ENCODE data around the gene MAPK4.

The MAPK4 gene

GRCh38 chr18:50622865-50623393, 63.0 kb downstream of the MAPK4 start:
- no peak overlapping the region for H3K27ac ChIP-seq (ENCODE audit: low read length)
- no peaks in the 10 kb centered on the region for H3K9me3 ChIP-seq (ENCODE audit: control insufficient read depth, insufficient read depth, low read length)
- no peaks in the 10 kb centered on the region for H3K36me3 ChIP-seq (ENCODE audit: control insufficient read depth, insufficient read depth, low read length)
- no peak overlapping the region for H3K4me3 ChIP-seq (ENCODE audit: low read length)
- no peaks in the 10 kb centered on the region for H3K27me3 ChIP-seq (ENCODE audit: control insufficient read depth, insufficient read depth, low read length)
- no peaks in the 10 kb centered on the region for H3K4me1 ChIP-seq (ENCODE audit: control insufficient read depth, insufficient read depth, low read length)
- WGBS (ENCODE audit: insufficient coverage, insufficient read length), result no CpG with 5 or more reads among the region's 7 CpGs
- no peak for DNase-seq (ENCODE audit: low read depth, low spot score)

GRCh38 chr18:50623694-50624352, 63.9 kb downstream of the MAPK4 start:
- WGBS (ENCODE audit: insufficient coverage, insufficient read length), result no CpG with 5 or more reads among the region's 4 CpGs
- Histone ChIP-seq H3K27ac (ENCODE audit: low read length) (no peak overlapping the region), H3K4me1 (ENCODE audit: control insufficient read depth, insufficient read depth, low read length) (no peaks in the 10 kb centered on the region), H3K9me3 (ENCODE audit: control insufficient read depth, insufficient read depth, low read length) (no peaks in the 10 kb centered on the region), H3K27me3 (ENCODE audit: control insufficient read depth, insufficient read depth, low read length) (no peaks in the 10 kb centered on the region), H3K36me3 (ENCODE audit: control insufficient read depth, insufficient read depth, low read length) (no peaks in the 10 kb centered on the region), H3K4me3 (ENCODE audit: low read length) (no peak overlapping the region)
- no peak for DNase-seq (ENCODE audit: low read depth, low spot score)

- no peaks in the 10 kb centered on the region for H3K9me3 ChIP-seq (ENCODE audit: control insufficient read depth, insufficient read depth, low read length)
- no peaks in the 10 kb centered on the region for H3K27me3 ChIP-seq (ENCODE audit: control insufficient read depth, insufficient read depth, low read length)
- no CpG with 5 or more reads among the region's 3 CpGs for WGBS (ENCODE audit: insufficient coverage, insufficient read length)
- H3K27ac ChIP-seq (ENCODE audit: low read length), result no peak overlapping the region
- no peak overlapping the region for H3K4me3 ChIP-seq (ENCODE audit: low read length)
- H3K36me3 ChIP-seq (ENCODE audit: control insufficient read depth, insufficient read depth, low read length), result no peaks in the 10 kb centered on the region
- no peak for DNase-seq (ENCODE audit: low read depth, low spot score)
- no peaks in the 10 kb centered on the region for H3K4me1 ChIP-seq (ENCODE audit: control insufficient read depth, insufficient read depth, low read length)
Measured at GRCh38 chr18:50624981-50625380, 65.1 kb downstream of the MAPK4 start.

GRCh38 chr18:50626317-50626716, 66.4 kb downstream of the MAPK4 start:
- Histone ChIP-seq H3K4me1 (ENCODE audit: control insufficient read depth, insufficient read depth, low read length) (no peaks in the 10 kb centered on the region), H3K4me3 (ENCODE audit: low read length) (no peak overlapping the region), H3K36me3 (ENCODE audit: control insufficient read depth, insufficient read depth, low read length) (no peaks in the 10 kb centered on the region), H3K9me3 (ENCODE audit: control insufficient read depth, insufficient read depth, low read length) (no peaks in the 10 kb centered on the region), H3K27ac (ENCODE audit: low read length) (no peak overlapping the region), H3K27me3 (ENCODE audit: control insufficient read depth, insufficient read depth, low read length) (no peaks in the 10 kb centered on the region)
- DNase-seq (ENCODE audit: low read depth, low spot score), result no peak
- no CpG with 5 or more reads among the region's 10 CpGs for WGBS (ENCODE audit: insufficient coverage, insufficient read length)

- H3K36me3 ChIP-seq (ENCODE audit: control insufficient read depth, insufficient read depth, low read length), result no peaks in the 10 kb centered on the region
- H3K9me3 ChIP-seq (ENCODE audit: control insufficient read depth, insufficient read depth, low read length), result no peaks in the 10 kb centered on the region
- DNase-seq (ENCODE audit: low read depth, low spot score), result no peak
- no peaks in the 10 kb centered on the region for H3K4me1 ChIP-seq (ENCODE audit: control insufficient read depth, insufficient read depth, low read length)
- no peak overlapping the region for H3K27ac ChIP-seq (ENCODE audit: low read length)
- no CpG with 5 or more reads among the region's 16 CpGs for WGBS (ENCODE audit: insufficient coverage, insufficient read length)
- no peak overlapping the region for H3K4me3 ChIP-seq (ENCODE audit: low read length)
- H3K27me3 ChIP-seq (ENCODE audit: control insufficient read depth, insufficient read depth, low read length), result no peaks in the 10 kb centered on the region
Measured at GRCh38 chr18:50627594-50628532, 68.0 kb downstream of the MAPK4 start.

GRCh38 chr18:50628533-50628905, 68.6 kb downstream of the MAPK4 start:
- Histone ChIP-seq H3K36me3 (ENCODE audit: control insufficient read depth, insufficient read depth, low read length) (no peaks in the 10 kb centered on the region), H3K27ac (ENCODE audit: low read length) (no peak overlapping the region), H3K27me3 (ENCODE audit: control insufficient read depth, insufficient read depth, low read length) (no peaks in the 10 kb centered on the region), H3K4me3 (ENCODE audit: low read length) (no peak overlapping the region), H3K4me1 (ENCODE audit: control insufficient read depth, insufficient read depth, low read length) (no peaks in the 10 kb centered on the region), H3K9me3 (ENCODE audit: control insufficient read depth, insufficient read depth, low read length) (no peaks in the 10 kb centered on the region)
- DNase-seq (ENCODE audit: low read depth, low spot score), result no peak
- whole genome bisulfite sequencing (ENCODE audit: insufficient coverage, insufficient read length), result no CpG with 5 or more reads among the region's 2 CpGs

GRCh38 chr18:50629148-50629631, 69.3 kb downstream of the MAPK4 start:
- no peak for DNase-seq (ENCODE audit: low read depth, low spot score)
- no peak overlapping the region for H3K27ac ChIP-seq (ENCODE audit: low read length)
- no CpG with 5 or more reads among the region's 5 CpGs for WGBS (ENCODE audit: insufficient coverage, insufficient read length)
- no peak overlapping the region for H3K4me3 ChIP-seq (ENCODE audit: low read length)
- no peaks in the 10 kb centered on the region for H3K4me1 ChIP-seq (ENCODE audit: control insufficient read depth, insufficient read depth, low read length)
- H3K9me3 ChIP-seq (ENCODE audit: control insufficient read depth, insufficient read depth, low read length), result no peaks in the 10 kb centered on the region
- no peaks in the 10 kb centered on the region for H3K36me3 ChIP-seq (ENCODE audit: control insufficient read depth, insufficient read depth, low read length)
- H3K27me3 ChIP-seq (ENCODE audit: control insufficient read depth, insufficient read depth, low read length), result no peaks in the 10 kb centered on the region

GRCh38 chr18:50630895-50631294, 71.0 kb downstream of the MAPK4 start:
- WGBS (ENCODE audit: insufficient coverage, insufficient read length), result no CpG with 5 or more reads among the region's 8 CpGs

DNA sequence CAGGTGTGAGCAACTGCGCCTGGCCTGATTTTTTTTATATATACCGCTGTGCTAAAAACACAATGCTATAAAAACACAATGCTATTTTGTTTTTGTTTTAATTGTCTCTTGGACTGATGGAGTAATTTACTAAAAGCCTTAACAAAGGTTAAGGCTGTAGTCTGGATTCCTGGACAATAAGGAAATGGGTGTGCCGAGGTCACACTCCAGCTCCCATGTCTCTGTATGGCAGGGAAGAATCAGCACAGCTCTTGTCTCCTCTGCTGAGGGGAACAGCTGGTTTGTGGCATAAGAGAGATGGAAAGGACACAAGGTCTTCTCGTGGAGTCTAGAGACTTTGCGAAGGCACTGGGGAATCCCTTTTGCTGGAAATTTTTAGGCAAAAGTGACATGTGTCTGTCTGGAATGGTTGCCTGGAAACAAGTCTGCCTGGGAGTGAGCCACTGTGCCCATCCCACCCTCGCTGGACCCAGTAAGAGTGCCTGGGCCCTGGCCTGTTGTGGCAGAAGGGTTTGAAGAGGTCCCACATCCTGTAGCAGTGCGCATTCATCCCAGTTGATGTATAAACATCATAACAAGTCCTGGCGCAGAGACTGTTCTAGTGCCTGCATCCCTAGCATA, 73.1 kb downstream of the MAPK4 start:
- no CpG with 5 or more reads among the region's 8 CpGs for WGBS (ENCODE audit: insufficient coverage, insufficient read length)
- H3K36me3 ChIP-seq (ENCODE audit: control insufficient read depth, insufficient read depth, low read length), result no peaks in the 10 kb centered on the region
- no peaks in the 10 kb centered on the region for H3K27me3 ChIP-seq (ENCODE audit: control insufficient read depth, insufficient read depth, low read length)
- no peaks in the 10 kb centered on the region for H3K9me3 ChIP-seq (ENCODE audit: control insufficient read depth, insufficient read depth, low read length)
- no peak overlapping the region for H3K27ac ChIP-seq (ENCODE audit: low read length)
- no peak overlapping the region for H3K4me3 ChIP-seq (ENCODE audit: low read length)
- H3K4me1 ChIP-seq (ENCODE audit: control insufficient read depth, insufficient read depth, low read length), result no peaks in the 10 kb centered on the region
- no peak for DNase-seq (ENCODE audit: low read depth, low spot score)

More at GRCh38 chr18:50630895-50631294, 71.0 kb downstream of the MAPK4 start:
- Histone ChIP-seq H3K9me3 (ENCODE audit: control insufficient read depth, insufficient read depth, low read length) (no peaks in the 10 kb centered on the region), H3K4me1 (ENCODE audit: control insufficient read depth, insufficient read depth, low read length) (no peaks in the 10 kb centered on the region), H3K36me3 (ENCODE audit: control insufficient read depth, insufficient read depth, low read length) (no peaks in the 10 kb centered on the region), H3K4me3 (ENCODE audit: low read length) (no peak overlapping the region), H3K27ac (ENCODE audit: low read length) (no peak overlapping the region), H3K27me3 (ENCODE audit: control insufficient read depth, insufficient read depth, low read length) (no peaks in the 10 kb centered on the region)
- no peak for DNase-seq (ENCODE audit: low read depth, low spot score)

- Histone ChIP-seq H3K36me3 (ENCODE audit: control insufficient read depth, insufficient read depth, low read length) (no peaks in the 10 kb centered on the region), H3K4me3 (ENCODE audit: low read length) (no peak overlapping the region), H3K27me3 (ENCODE audit: control insufficient read depth, insufficient read depth, low read length) (no peaks in the 10 kb centered on the region), H3K4me1 (ENCODE audit: control insufficient read depth, insufficient read depth, low read length) (no peaks in the 10 kb centered on the region), H3K9me3 (ENCODE audit: control insufficient read depth, insufficient read depth, low read length) (no peaks in the 10 kb centered on the region), H3K27ac (ENCODE audit: low read length) (no peak overlapping the region)
- no CpG with 5 or more reads among the region's 3 CpGs for WGBS (ENCODE audit: insufficient coverage, insufficient read length)
- DNase-seq (ENCODE audit: low read depth, low spot score), result no peak
Measured at GRCh38 chr18:50633992-50634391, 74.1 kb downstream of the MAPK4 start.

All from iPS DF 6.9 (cell line).